HEK293 (cell line): ENCODE data around the gene HIVEP2.
A peak's percentile ranks its signal among the peaks of the same experiment; 100 is the strongest.

Source experiments
- FEZF1 ChIP-seq: fragments of 450-650 bp; formaldehyde crosslinking; IDR thresholded peaks from 2 replicates; pipeline ENCODE4 v1.5.1; 2016; ENCODE audit warnings: missing biosample characterization, missing genetic modification characterization
- GLI2 ChIP-seq: fragments of 450-650 bp; formaldehyde crosslinking; IDR thresholded peaks from 2 replicates; pipeline ENCODE4; 2017; ENCODE audit warnings: missing biosample characterization, missing genetic modification characterization, low read depth, borderline replicate concordance
- HIC1 ChIP-seq: fragments of 450-650 bp; formaldehyde crosslinking; IDR thresholded peaks from 2 replicates; pipeline ENCODE4 v1.5.1; 2016; ENCODE audit warnings: missing biosample characterization, missing genetic modification characterization
- HOXA7 ChIP-seq: sonication (generic); formaldehyde crosslinking; IDR thresholded peaks from 2 replicates; pipeline ENCODE4 v1.8.1; 2022; ENCODE audit warnings: missing genetic modification reagents, borderline replicate concordance
- HOXC10 ChIP-seq: sonication (generic); formaldehyde crosslinking; IDR thresholded peaks from 2 replicates; pipeline ENCODE4 v1.8.1; 2023; ENCODE audit warnings: mild to moderate bottlenecking, missing genetic modification reagents
- HOXD13 ChIP-seq: sonication (generic); formaldehyde crosslinking; IDR thresholded peaks from 2 replicates; pipeline ENCODE4 v1.8.0; 2022; ENCODE audit warnings: missing genetic modification reagents, borderline replicate concordance
- KLF7 ChIP-seq: fragments of 450-650 bp; formaldehyde crosslinking; IDR thresholded peaks from 2 replicates; pipeline ENCODE4 v1.5.1; 2016; ENCODE audit warnings: missing biosample characterization, missing genetic modification characterization, borderline replicate concordance
- SP2 ChIP-seq: fragments of 450-650 bp; formaldehyde crosslinking; IDR thresholded peaks from 2 replicates; pipeline ENCODE4 v1.5.1; 2016; ENCODE audit warnings: missing biosample characterization, missing genetic modification characterization
- TRIM28 ChIP-seq: IDR thresholded peaks from 2 replicates; pipeline ENCODE4 v1.6.1; 2011; ENCODE audit warnings: low read length, control low read depth, borderline replicate concordance
- ZBTB20 ChIP-seq: fragments of 450-650 bp; formaldehyde crosslinking; IDR thresholded peaks from 2 replicates; pipeline ENCODE4 v1.5.1; 2016; ENCODE audit warnings: missing biosample characterization, missing genetic modification characterization
- ZBTB48 ChIP-seq: fragments of 450-650 bp; formaldehyde crosslinking; IDR thresholded peaks from 2 replicates; pipeline ENCODE4 v1.5.1; 2016; ENCODE audit warnings: missing biosample characterization, missing genetic modification characterization
- ZNF133 ChIP-seq: fragments of 450-650 bp; formaldehyde crosslinking; IDR thresholded peaks from 2 replicates; pipeline ENCODE4 v1.5.1; 2016; ENCODE audit warnings: missing biosample characterization, missing genetic modification characterization
- ZNF138 ChIP-seq: fragments of 450-650 bp; formaldehyde crosslinking; IDR thresholded peaks from 2 replicates; pipeline ENCODE4 v1.5.1; 2016; ENCODE audit warnings: missing biosample characterization, missing genetic modification characterization, borderline replicate concordance
- ZNF146 ChIP-seq: fragments of 450-650 bp; formaldehyde crosslinking; IDR thresholded peaks from 2 replicates; pipeline ENCODE4 v1.5.1; 2016; ENCODE audit warnings: missing biosample characterization, missing genetic modification characterization
- ZNF157 ChIP-seq: fragments of 450-650 bp; formaldehyde crosslinking; IDR thresholded peaks from 2 replicates; pipeline ENCODE4 v1.5.1; 2016; ENCODE audit warnings: missing biosample characterization, missing genetic modification characterization
- ZNF184 ChIP-seq: fragments of 450-650 bp; IDR thresholded peaks from 2 replicates; pipeline ENCODE4 v1.5.1; 2018; ENCODE audit warnings: missing biosample characterization, mild to moderate bottlenecking, missing genetic modification characterization
- ZNF221 ChIP-seq: fragments of 450-650 bp; formaldehyde crosslinking; IDR thresholded peaks from 2 replicates; pipeline ENCODE4 v1.5.1; 2017; ENCODE audit warnings: missing biosample characterization, missing genetic modification characterization, borderline replicate concordance
- ZNF248 ChIP-seq: fragments of 450-650 bp; formaldehyde crosslinking; IDR thresholded peaks from 2 replicates; pipeline ENCODE4 v1.5.1; 2017; ENCODE audit warnings: missing biosample characterization, missing genetic modification characterization
- ZNF274 ChIP-seq, 2 experiments: fragments of 200-500 bp in 1 of 2; fragments of 450-650 bp in 1 of 2; sonication (Bioruptor generic) in 1 of 2; formaldehyde crosslinking in 1 of 2; IDR thresholded peaks; 2 replicates each; pipeline versions ENCODE4 v1.5.1 to v1.6.1; 2014 to 2016; ENCODE audit warnings: borderline replicate concordance in 1 of 2, inconsistent platforms in 1 of 2, low read length in 1 of 2, missing biosample characterization in 1 of 2, missing genetic modification characterization in 1 of 2
- ZNF404 ChIP-seq: fragments of 450-650 bp; formaldehyde crosslinking; IDR thresholded peaks from 2 replicates; pipeline ENCODE4 v1.5.1; 2017; ENCODE audit warnings: missing biosample characterization, missing genetic modification characterization
- ZNF423 ChIP-seq: fragments of 450-650 bp; formaldehyde crosslinking; IDR thresholded peaks from 2 replicates; pipeline ENCODE4 v1.5.1; 2016; ENCODE audit warnings: missing biosample characterization, missing genetic modification characterization
- ZNF549 ChIP-seq: fragments of 450-650 bp; IDR thresholded peaks from 2 replicates; pipeline ENCODE4 v1.5.1; 2018; ENCODE audit warnings: missing biosample characterization, missing genetic modification characterization, mild to moderate bottlenecking, inconsistent platforms, moderate library complexity
- ZNF624 ChIP-seq: fragments of 450-650 bp; formaldehyde crosslinking; IDR thresholded peaks from 2 replicates; pipeline ENCODE4 v1.5.1; 2017; ENCODE audit warnings: missing biosample characterization, missing genetic modification characterization
- ZNF626 ChIP-seq: fragments of 450-650 bp; sonication (Bioruptor Pico); formaldehyde crosslinking; IDR thresholded peaks from 2 replicates; pipeline ENCODE4 v1.5.1; 2018; ENCODE audit warnings: missing biosample characterization, missing genetic modification characterization, inconsistent platforms
- ZNF768 ChIP-seq: fragments of 450-650 bp; formaldehyde crosslinking; IDR thresholded peaks from 2 replicates; pipeline ENCODE4 v1.5.1; 2018; ENCODE audit warnings: missing biosample characterization, mild to moderate bottlenecking, missing genetic modification characterization
- ZSCAN16 ChIP-seq: fragments of 450-650 bp; formaldehyde crosslinking; IDR thresholded peaks from 2 replicates; pipeline ENCODE4 v1.5.1; 2016; ENCODE audit warnings: missing biosample characterization, missing genetic modification characterization
- ZSCAN30 ChIP-seq: fragments of 450-650 bp; IDR thresholded peaks from 2 replicates; pipeline ENCODE4 v1.5.1; 2018; ENCODE audit warnings: missing biosample characterization, mild to moderate bottlenecking, missing genetic modification characterization, moderate library complexity
- ZXDB ChIP-seq: fragments of 450-650 bp; formaldehyde crosslinking; IDR thresholded peaks from 2 replicates; pipeline ENCODE4 v1.5.1; 2016; ENCODE audit warnings: missing biosample characterization, missing genetic modification characterization
- TF ChIP-seq, protein P1 (sequence below): fragments of 450-650 bp; IDR thresholded peaks from 2 replicates; pipeline ENCODE4 v1.5.1; 2018; ENCODE audit warnings: missing biosample characterization, mild to moderate bottlenecking, missing genetic modification characterization
- TF ChIP-seq, protein P2 (sequence below): fragments of 450-650 bp; formaldehyde crosslinking; IDR thresholded peaks from 2 replicates; pipeline ENCODE4 v1.5.1; 2016; ENCODE audit warnings: missing biosample characterization, missing genetic modification characterization
- TF ChIP-seq, protein P3 (sequence below): fragments of 450-650 bp; formaldehyde crosslinking; conservative IDR thresholded peaks from 2 replicates; pipeline ENCODE4 v1.5.1; 2016; ENCODE audit warnings: low read depth, missing biosample characterization, missing genetic modification characterization

HIVEP2 gene

GRCh38 chr6:142946181-142946923 lies 1.4 kb upstream of the HIVEP2 start (continued):
- TF ChIP-seq HOXD13 (CRISPR knock-in tag) (no peak), ZXDB (tag by site-specific recombination) (no peak), KLF7 (no peak), ZNF221 (tag by site-specific recombination) (no peak), ZNF404 (tag by site-specific recombination) (no peak), ZNF624 (tag by site-specific recombination) (no peak), GLI2 (no peak), ZNF133 (tag by site-specific recombination) (no peak), ZNF138 (no peak), ZBTB20 (tag by site-specific recombination) (peak; percentile 82), ZNF274 (IDR thresholded peaks at IDR 0.05; ENCODE audit: low read length) (no peak), ZNF274 (tag by site-specific recombination; IDR thresholded peaks at IDR 0.05; ENCODE audit: borderline replicate concordance) (no peak), ZBTB48 (tag by site-specific recombination) (peak; percentile 59), ZNF184 (tag by site-specific recombination) (no peak), HOXA7 (CRISPR knock-in tag) (no peak), ZNF157 (no peak), SP2 (tag by site-specific recombination) (peak; percentile 91), ZNF626 (tag by site-specific recombination) (no peak), ZNF768 (no peak), ZNF549 (tag by site-specific recombination) (no peak), ZSCAN30 (tag by site-specific recombination) (peak; percentile 73), HIC1 (tag by site-specific recombination) (no peak), FEZF1 (tag by site-specific recombination) (no peak), ZNF146 (tag by site-specific recombination) (no peak), ZNF248 (no peak), HOXC10 (no peak), TRIM28 (no peak), ZSCAN16 (tag by site-specific recombination) (no peak), ZNF423 (tag by site-specific recombination) (peak; percentile 75; the same call in 1 of the 2 replicates)
- TF ChIP-seq, protein P1, sequence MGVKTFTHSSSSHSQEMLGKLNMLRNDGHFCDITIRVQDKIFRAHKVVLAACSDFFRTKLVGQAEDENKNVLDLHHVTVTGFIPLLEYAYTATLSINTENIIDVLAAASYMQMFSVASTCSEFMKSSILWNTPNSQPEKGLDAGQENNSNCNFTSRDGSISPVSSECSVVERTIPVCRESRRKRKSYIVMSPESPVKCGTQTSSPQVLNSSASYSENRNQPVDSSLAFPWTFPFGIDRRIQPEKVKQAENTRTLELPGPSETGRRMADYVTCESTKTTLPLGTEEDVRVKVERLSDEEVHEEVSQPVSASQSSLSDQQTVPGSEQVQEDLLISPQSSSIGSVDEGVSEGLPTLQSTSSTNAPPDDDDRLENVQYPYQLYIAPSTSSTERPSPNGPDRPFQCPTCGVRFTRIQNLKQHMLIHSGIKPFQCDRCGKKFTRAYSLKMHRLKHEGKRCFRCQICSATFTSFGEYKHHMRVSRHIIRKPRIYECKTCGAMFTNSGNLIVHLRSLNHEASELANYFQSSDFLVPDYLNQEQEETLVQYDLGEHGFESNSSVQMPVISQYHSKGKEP: no peak
- TF ChIP-seq, protein P2, sequence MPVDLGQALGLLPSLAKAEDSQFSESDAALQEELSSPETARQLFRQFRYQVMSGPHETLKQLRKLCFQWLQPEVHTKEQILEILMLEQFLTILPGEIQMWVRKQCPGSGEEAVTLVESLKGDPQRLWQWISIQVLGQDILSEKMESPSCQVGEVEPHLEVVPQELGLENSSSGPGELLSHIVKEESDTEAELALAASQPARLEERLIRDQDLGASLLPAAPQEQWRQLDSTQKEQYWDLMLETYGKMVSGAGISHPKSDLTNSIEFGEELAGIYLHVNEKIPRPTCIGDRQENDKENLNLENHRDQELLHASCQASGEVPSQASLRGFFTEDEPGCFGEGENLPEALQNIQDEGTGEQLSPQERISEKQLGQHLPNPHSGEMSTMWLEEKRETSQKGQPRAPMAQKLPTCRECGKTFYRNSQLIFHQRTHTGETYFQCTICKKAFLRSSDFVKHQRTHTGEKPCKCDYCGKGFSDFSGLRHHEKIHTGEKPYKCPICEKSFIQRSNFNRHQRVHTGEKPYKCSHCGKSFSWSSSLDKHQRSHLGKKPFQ (tag by site-specific recombination): no peak
- TF ChIP-seq, protein P3, sequence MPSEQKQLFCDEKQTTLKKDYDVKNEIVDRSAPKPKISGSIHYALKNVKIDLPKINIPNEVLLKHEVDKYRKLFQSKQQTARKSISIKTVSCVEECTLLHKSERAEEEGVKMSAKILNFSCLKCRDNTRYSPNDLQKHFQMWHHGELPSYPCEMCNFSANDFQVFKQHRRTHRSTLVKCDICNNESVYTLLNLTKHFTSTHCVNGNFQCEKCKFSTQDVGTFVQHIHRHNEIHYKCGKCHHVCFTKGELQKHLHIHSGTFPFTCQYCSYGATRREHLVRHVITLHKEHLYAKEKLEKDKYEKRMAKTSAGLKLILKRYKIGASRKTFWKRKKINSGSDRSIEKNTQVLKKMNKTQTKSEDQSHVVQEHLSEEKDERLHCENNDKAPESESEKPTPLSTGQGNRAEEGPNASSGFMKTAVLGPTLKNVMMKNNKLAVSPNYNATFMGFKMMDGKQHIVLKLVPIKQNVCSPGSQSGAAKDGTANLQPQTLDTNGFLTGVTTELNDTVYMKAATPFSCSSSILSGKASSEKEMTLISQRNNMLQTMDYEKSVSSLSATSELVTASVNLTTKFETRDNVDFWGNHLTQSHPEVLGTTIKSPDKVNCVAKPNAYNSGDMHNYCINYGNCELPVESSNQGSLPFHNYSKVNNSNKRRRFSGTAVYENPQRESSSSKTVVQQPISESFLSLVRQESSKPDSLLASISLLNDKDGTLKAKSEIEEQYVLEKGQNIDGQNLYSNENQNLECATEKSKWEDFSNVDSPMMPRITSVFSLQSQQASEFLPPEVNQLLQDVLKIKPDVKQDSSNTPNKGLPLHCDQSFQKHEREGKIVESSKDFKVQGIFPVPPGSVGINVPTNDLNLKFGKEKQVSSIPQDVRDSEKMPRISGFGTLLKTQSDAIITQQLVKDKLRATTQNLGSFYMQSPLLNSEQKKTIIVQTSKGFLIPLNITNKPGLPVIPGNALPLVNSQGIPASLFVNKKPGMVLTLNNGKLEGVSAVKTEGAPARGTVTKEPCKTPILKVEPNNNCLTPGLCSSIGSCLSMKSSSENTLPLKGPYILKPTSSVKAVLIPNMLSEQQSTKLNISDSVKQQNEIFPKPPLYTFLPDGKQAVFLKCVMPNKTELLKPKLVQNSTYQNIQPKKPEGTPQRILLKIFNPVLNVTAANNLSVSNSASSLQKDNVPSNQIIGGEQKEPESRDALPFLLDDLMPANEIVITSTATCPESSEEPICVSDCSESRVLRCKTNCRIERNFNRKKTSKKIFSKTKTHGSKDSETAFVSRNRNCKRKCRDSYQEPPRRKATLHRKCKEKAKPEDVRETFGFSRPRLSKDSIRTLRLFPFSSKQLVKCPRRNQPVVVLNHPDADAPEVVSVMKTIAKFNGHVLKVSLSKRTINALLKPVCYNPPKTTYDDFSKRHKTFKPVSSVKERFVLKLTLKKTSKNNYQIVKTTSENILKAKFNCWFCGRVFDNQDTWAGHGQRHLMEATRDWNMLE: no peak
